Measurements from ENCODE around the gene C3orf85. TPM values are rescaled to one million over a fixed set of nuclear protein-coding genes. Genes with fewer than 3 reads are reported as not detected.
A peak's percentile ranks its signal among the peaks of the same experiment; 100 is the strongest.

Gene C3orf85, protein sequence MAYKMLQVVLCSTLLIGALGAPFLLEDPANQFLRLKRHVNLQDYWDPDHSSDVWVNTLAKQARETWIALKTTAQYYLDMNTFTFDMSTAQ
- total RNA-seq (2014; rRNA removed; shearing (Covaris generic)), result not detected in 2 replicates

DNA sequence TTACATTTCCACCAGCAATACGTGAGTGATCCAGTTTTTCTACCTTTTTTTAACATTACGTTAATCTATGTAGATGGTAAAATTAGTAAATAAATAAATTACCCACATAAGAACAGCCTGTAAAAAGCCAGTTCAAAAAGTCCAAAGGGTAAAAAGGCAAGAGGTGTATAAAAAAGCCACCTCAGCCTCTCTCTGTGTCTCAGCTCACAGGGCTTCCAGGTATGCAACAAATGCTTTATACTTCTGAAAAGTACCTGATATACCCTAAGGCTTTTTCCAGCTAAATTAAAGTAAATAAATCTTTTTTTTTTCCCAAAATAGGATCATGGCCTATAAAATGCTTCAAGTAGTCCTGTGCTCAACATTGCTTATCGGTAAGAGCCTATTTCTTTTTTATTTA, at the start of gene C3orf85:
C3orf85 (plus strand) TSS at position 197 of the 400 bp plus-strand sequence; CDS start at position 326, 129 bp downstream.
- no peak for DNase-seq
- no peak within 1 kb of the TSS for H3K4me3 ChIP-seq
- no peaks in the 10 kb centered on the region for H3K36me3 ChIP-seq
- no peaks in the 10 kb centered on the region for H3K27me3 ChIP-seq
- H3K9me3 ChIP-seq (replicated peaks), result no peaks in the 10 kb centered on the region
- no peak within 1 kb of the TSS for H3K27ac ChIP-seq
- no peaks in the 10 kb centered on the region for H3K4me1 ChIP-seq

GRCh38 chr3:109089265-109089664, 47.3 kb upstream of the C3orf85 start:
- Histone ChIP-seq H3K4me3 (no peak overlapping the region), H3K36me3 (no peaks in the 10 kb centered on the region), H3K4me1 (no peaks in the 10 kb centered on the region), H3K27ac (no peak overlapping the region), H3K27me3 (no peaks in the 10 kb centered on the region), H3K9me3 (replicated peaks) (no peaks in the 10 kb centered on the region)
- no peak for DNase-seq

GRCh38 chr3:109091846-109092245, 44.7 kb upstream of the C3orf85 start:
- H3K36me3 ChIP-seq, result no peaks in the 10 kb centered on the region
- no peaks in the 10 kb centered on the region for H3K4me1 ChIP-seq
- H3K27me3 ChIP-seq, result no peaks in the 10 kb centered on the region
- no peaks in the 10 kb centered on the region for H3K9me3 ChIP-seq (replicated peaks)
- DNase-seq, result no peak
- no peak overlapping the region for H3K4me3 ChIP-seq
- H3K27ac ChIP-seq, result no peak overlapping the region

- Histone ChIP-seq H3K4me1 (no peaks in the 10 kb centered on the region), H3K27me3 (no peaks in the 10 kb centered on the region), H3K4me3 (no peak overlapping the region), H3K36me3 (no peaks in the 10 kb centered on the region), H3K27ac (no peak overlapping the region), H3K9me3 (replicated peaks) (no peaks in the 10 kb centered on the region)
- no peak for DNase-seq
Measured at GRCh38 chr3:109093561-109093960, 43.0 kb upstream of the C3orf85 start.

- Histone ChIP-seq H3K4me1 (no peaks in the 10 kb centered on the region), H3K27ac (no peak overlapping the region), H3K9me3 (replicated peaks) (no peaks in the 10 kb centered on the region), H3K4me3 (no peak overlapping the region), H3K36me3 (no peaks in the 10 kb centered on the region), H3K27me3 (0 out of 2 replicates have a peak, but pooled peaks cover 1% of the 10 kb centered on the region)
- no peak for DNase-seq
Measured at GRCh38 chr3:109095166-109095565, 41.4 kb upstream of the C3orf85 start.

- DNase-seq, result peak in 1 of 2 experiments; percentile 3
- no peaks in the 10 kb centered on the region for H3K9me3 ChIP-seq (replicated peaks)
- no peaks in the 10 kb centered on the region for H3K4me1 ChIP-seq
Measured at GRCh38 chr3:109098079-109098644, 38.4 kb upstream of the C3orf85 start.

DNA sequence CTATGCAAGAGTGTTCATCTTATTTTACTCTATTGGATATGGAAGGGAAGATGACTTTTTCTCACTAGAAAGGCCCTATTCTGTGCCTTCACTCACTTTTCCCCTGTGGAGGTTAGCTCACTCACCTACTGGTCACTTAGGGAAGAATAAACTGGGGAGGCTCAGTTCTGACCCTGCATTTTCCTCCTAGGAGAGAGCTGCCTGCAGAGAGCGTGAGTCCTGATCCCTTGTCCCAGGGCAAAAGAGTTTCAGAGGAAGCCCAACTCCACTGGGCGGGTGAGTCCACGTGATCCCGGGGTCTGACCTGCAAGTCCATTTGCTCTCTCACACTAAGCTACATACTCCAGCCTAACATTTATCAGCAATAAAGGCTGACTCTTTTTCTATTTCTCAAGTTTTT, 26.9 kb upstream of the C3orf85 start:
- no peak overlapping the region for H3K27ac ChIP-seq
- H3K4me1 ChIP-seq, result no peaks in the 10 kb centered on the region
- H3K27me3 ChIP-seq, result no peaks in the 10 kb centered on the region
- H3K36me3 ChIP-seq, result no peaks in the 10 kb centered on the region
- no peak overlapping the region for H3K4me3 ChIP-seq
- DNase-seq, result no peak
- no peaks in the 10 kb centered on the region for H3K9me3 ChIP-seq (replicated peaks)

More at GRCh38 chr3:109098079-109098644, 38.4 kb upstream of the C3orf85 start:
- Histone ChIP-seq H3K27ac (no peak overlapping the region), H3K4me3 (no peak overlapping the region), H3K27me3 (0 out of 2 replicates have a peak, but pooled peaks cover 7% of the 10 kb centered on the region), H3K36me3 (no peaks in the 10 kb centered on the region)

GRCh38 chr3:109112946-109113760, 23.4 kb upstream of the C3orf85 start:
- Histone ChIP-seq H3K9me3 (replicated peaks) (no peaks in the 10 kb centered on the region), H3K27me3 (no peaks in the 10 kb centered on the region), H3K36me3 (no peaks in the 10 kb centered on the region), H3K4me1 (no peaks in the 10 kb centered on the region), H3K4me3 (no peak overlapping the region), H3K27ac (no peak overlapping the region)
- DNase-seq, result no peak

DNA sequence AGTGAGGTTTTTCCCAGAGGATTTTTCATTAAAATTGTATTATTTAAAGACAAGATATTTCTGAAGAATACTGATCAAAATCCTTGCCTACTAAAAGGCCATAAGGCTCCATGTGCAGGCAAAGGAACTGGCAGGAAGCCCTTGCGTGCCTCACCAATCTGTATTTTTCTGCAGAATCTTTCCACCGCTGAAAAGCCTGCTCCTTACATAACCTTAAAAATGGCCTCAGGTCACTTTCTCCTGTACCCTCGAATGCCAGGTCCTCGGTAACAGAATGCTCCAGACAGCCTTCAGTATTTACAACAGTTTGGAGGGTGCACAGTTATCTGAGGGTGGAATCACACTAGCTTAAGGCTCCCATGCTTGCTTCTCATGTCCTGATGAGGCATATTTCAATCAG, 21.8 kb upstream of the C3orf85 start:
- Histone ChIP-seq H3K4me3 (no peak overlapping the region), H3K36me3 (no peaks in the 10 kb centered on the region), H3K27me3 (no peaks in the 10 kb centered on the region), H3K27ac (no peak overlapping the region), H3K4me1 (no peaks in the 10 kb centered on the region), H3K9me3 (replicated peaks) (no peaks in the 10 kb centered on the region)
- DNase-seq, result no peak

- Histone ChIP-seq H3K27me3 (no peaks in the 10 kb centered on the region), H3K9me3 (replicated peaks) (no peaks in the 10 kb centered on the region), H3K36me3 (no peaks in the 10 kb centered on the region), H3K4me1 (no peaks in the 10 kb centered on the region), H3K4me3 (no peak overlapping the region), H3K27ac (no peak overlapping the region)
- DNase-seq, result no peak
Measured at GRCh38 chr3:109115451-109115850, 21.1 kb upstream of the C3orf85 start.

- H3K9me3 ChIP-seq (replicated peaks), result no peaks in the 10 kb centered on the region
- no peaks in the 10 kb centered on the region for H3K36me3 ChIP-seq
- H3K4me1 ChIP-seq, result no peaks in the 10 kb centered on the region
- no peak for DNase-seq
- no peak overlapping the region for H3K27ac ChIP-seq
- H3K27me3 ChIP-seq, result no peaks in the 10 kb centered on the region
- no peak overlapping the region for H3K4me3 ChIP-seq
Measured at GRCh38 chr3:109116031-109116430, 20.5 kb upstream of the C3orf85 start.

- Histone ChIP-seq H3K9me3 (replicated peaks) (no peaks in the 10 kb centered on the region), H3K27ac (no peak within 1 kb of the TSS)
- DNase-seq, result no peak
Measured at GRCh38 chr3:109117939-109118338, 18.6 kb upstream of the C3orf85 start, which contains the start of gene MORC1. TSS of gene MORC1 (minus strand) at chr3:109118134. CDS start at chr3:109118059, 75 bp downstream.

GRCh38 chr3:109118584-109118983, 17.9 kb upstream of the C3orf85 start:
- no peaks in the 10 kb centered on the region for H3K27me3 ChIP-seq
- no peaks in the 10 kb centered on the region for H3K9me3 ChIP-seq (replicated peaks)
- DNase-seq, result no peak
- H3K4me3 ChIP-seq, result no peak overlapping the region
- H3K4me1 ChIP-seq, result no peaks in the 10 kb centered on the region
- no peaks in the 10 kb centered on the region for H3K36me3 ChIP-seq
- no peak overlapping the region for H3K27ac ChIP-seq

More at GRCh38 chr3:109117939-109118338, 18.6 kb upstream of the C3orf85 start, which contains the start of gene MORC1:
- Histone ChIP-seq H3K27me3 (no peaks in the 10 kb centered on the region), H3K4me3 (no peak within 1 kb of the TSS), H3K4me1 (no peaks in the 10 kb centered on the region), H3K36me3 (no peaks in the 10 kb centered on the region)

GRCh38 chr3:109122690-109123089, 13.8 kb upstream of the C3orf85 start:
- no peak overlapping the region for H3K4me3 ChIP-seq
- no peak for DNase-seq
- no peak overlapping the region for H3K27ac ChIP-seq
- no peaks in the 10 kb centered on the region for H3K9me3 ChIP-seq (replicated peaks)
- no peaks in the 10 kb centered on the region for H3K36me3 ChIP-seq
- no peaks in the 10 kb centered on the region for H3K27me3 ChIP-seq
- H3K4me1 ChIP-seq, result no peaks in the 10 kb centered on the region

GRCh38 chr3:109125902-109126301, 10.6 kb upstream of the C3orf85 start:
- H3K36me3 ChIP-seq, result no peaks in the 10 kb centered on the region
- no peaks in the 10 kb centered on the region for H3K4me1 ChIP-seq
- H3K27me3 ChIP-seq, result no peaks in the 10 kb centered on the region
- H3K9me3 ChIP-seq (replicated peaks), result no peaks in the 10 kb centered on the region
- DNase-seq, result no peak
- H3K4me3 ChIP-seq, result no peak overlapping the region
- H3K27ac ChIP-seq, result no peak overlapping the region
